Limb (tissue), 2 donors: Measurements from ENCODE around the gene ARL10.
"Not testable (repeated sequence)": the region's sequence is repeated elsewhere in the genome, so short reads cannot be mapped to it uniquely, and the experiment has no call there.

Experiments
- DNase-seq, 2 donors: peaks; one replicate each; pipeline ENCODE4 v3.0.0-alpha.2; 2016; ENCODE audit errors: extremely low spot score in 2 of 2

Gene ARL10

GRCh38 chr5:176388444-176389134 lies 23.3 kb downstream of the ARL10 start, which contains the start of the genes HIGD2A and NOP16:
HIGD2A (plus strand) TSS chr5:176388751; CDS start chr5:176388820, 69 bp downstream.
NOP16 (minus strand) TSS chr5:176388598; CDS start chr5:176388539, 59 bp downstream.
- peak; percentile 98 to 99 for DNase-seq

GRCh38 chr5:176389135-176390123 lies 24.1 kb downstream of the ARL10 start:
- DNase-seq: no peak

- no peak for DNase-seq
Measured at GRCh38 chr5:176391479-176391878, 26.2 kb downstream of the ARL10 start.

DNA sequence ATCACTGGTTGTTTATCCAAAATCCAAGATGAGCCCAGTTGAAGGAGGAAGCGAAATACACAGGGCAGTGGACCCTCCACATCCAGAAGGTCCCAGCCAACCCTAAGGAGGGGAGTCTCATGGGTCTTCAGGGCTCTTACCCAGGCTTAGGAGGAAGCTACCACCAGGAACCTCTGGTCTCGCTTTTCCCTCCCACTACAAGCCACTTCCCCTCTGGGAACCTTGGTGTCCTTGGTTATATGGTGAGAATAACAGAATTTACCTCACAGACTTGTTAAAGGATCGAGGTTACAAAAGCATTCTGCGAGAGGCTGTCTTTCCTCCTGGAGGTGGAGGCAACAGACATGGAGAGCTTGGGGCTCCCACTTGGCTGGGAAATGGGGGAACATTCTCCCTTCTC lies 26.7 kb downstream of the ARL10 start:
- no peak for DNase-seq

DNA sequence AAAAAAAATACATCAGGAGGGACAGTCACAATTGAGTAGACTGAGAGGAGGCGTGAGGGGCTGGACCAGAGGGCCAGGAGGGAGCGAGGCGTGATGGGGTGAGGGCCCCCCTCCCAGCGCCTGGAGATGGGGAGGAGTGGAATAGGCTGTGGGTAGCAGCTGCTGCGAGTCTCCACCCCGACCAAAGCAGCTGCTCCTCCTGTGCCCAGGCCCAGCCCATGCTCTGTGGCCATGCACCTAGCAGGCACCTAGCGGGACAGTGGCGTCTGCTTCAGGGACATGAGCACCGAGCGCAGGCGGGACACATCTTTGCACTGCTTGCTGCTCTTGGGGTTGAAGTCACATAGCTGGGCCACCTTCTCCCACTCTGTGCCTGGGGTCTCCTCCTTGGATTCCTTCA lies 27.2 kb downstream of the ARL10 start:
- DNase-seq: no peak

GRCh38 chr5:176394096-176394495 lies 28.8 kb downstream of the ARL10 start:
- no peak for DNase-seq

GRCh38 chr5:176394881-176395675 lies 29.8 kb downstream of the ARL10 start:
- no peak for DNase-seq

DNA sequence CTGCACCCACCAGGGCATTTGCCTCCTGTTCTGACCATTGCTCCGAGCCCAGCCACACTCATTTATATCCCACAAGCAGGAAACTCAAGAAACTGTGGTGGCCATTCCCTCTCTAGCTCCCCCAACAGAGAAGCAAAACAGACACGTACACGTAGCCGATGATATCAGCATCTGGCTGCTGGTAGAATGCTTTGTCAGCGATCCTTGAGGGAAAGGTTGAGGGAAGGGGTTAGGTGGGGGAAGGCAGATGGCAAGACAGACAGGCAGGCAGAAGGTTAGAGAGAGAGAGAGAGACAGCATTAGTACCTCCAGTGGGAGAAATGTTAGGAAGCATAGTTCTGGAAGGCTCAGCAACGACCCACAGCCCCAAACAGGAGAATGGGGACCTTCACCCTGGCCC lies 31.0 kb downstream of the ARL10 start:
- no peak for DNase-seq

- no peak for DNase-seq
Measured at GRCh38 chr5:176397736-176398420, 32.6 kb downstream of the ARL10 start.

- DNase-seq: no peak
Measured at GRCh38 chr5:176400382-176401156, 35.3 kb downstream of the ARL10 start.

GRCh38 chr5:176401281-176402205 lies 36.3 kb downstream of the ARL10 start:
- DNase-seq: no peak

DNA sequence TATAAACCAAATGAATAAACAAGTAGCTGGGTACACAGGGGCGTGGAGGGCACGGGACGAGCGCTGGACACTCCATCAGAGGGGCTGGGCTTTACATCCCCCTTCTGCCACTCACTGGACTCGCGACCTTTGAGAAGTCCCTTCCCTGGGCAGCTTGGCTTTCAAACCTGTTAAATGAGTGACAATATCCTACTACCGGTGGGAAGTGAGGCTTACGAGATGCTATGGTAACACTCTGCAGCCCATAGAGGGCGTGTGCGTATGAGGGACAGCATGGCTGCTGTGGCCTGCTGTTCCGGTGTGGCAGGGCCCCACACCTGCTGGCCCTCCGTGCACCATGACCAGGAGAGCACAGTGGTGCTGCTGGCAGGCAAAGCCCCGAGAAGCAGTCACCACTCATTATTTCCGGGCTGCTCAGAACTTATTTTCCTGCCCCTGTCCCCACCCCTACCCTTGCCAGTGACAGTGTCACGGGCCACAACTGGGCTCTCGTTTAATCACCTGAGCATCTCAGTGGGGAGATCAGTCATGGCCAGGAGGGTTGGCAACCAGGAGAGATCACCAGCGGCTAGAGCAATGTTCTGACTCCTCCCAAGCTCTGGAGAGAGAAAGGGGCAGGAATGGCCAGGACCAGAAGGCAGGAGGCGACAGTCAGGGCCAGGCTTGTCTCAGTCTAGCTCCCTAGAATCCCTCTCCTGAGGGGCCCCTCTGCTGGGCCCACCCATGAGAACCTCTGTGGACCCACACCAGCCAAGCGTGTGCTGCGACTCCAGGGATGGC lies 40.6 kb downstream of the ARL10 start:
- DNase-seq: no peak

DNA sequence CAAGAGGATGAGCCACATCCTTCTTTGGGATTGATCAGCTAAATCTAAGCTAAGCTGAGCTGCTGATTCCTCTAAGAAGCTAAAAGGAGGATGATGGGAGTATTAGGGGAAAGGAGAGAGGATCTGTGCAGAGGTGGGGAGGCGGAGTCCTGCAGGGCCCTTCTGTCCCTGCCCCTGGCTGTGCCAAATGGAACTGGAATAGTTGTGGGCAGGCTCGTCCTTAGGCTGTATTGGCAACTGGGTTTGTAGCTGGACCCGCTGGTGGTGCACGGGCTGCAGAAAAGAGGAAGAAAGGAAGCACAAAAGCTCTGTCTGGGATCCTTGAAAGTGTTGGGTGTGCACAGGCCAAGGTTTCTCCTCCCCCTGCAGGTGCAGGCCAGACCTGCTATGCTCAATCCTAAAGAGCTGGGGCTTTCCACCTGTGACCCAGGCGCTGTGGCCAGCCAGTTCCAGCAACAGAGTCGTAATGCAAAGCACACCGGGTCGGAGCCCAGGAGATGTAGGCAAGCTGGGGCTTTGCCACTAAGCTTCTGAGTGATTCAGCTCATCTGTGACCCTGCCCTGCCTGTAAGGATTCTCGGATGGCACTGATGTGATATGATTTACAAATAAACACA lies 41.3 kb downstream of the ARL10 start:
- no peak for DNase-seq

- DNase-seq: no peak
Measured at GRCh38 chr5:176407456-176408251, 42.4 kb downstream of the ARL10 start.

GRCh38 chr5:176408252-176408573 lies 42.9 kb downstream of the ARL10 start:
- DNase-seq: not testable (repeated sequence)

DNA sequence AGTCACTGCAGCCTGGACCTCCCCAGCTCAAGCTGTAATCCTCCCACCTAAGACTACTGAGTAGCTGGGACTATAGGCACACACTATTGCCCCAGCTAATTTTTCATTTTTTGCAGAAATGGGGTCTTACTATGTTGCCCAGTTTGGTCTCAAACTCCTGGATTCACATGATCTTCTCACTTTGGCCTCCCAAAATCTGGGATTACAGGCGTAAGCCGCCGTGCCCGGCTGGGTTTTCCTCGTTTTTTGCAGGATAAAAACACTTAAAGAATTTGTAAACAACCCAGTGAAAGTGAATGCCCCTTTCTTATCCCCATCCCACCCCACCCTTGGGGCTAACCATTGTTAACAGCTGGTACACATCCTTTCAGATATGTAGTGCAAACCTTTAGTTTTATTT lies 43.3 kb downstream of the ARL10 start:
- no peak for DNase-seq

- no peak for DNase-seq
Measured at GRCh38 chr5:176409765-176410164, 44.5 kb downstream of the ARL10 start.
